Measurements from ENCODE around the gene M6PR. TPM values are rescaled to one million over a fixed set of nuclear protein-coding genes. Genes with fewer than 3 reads are reported as not detected.
"Not testable (repeated sequence)": the region's sequence is repeated elsewhere in the genome, so short reads cannot be mapped to it uniquely, and the experiment has no call there.

M6PR gene
- total and polyA plus RNA-seq, 5 donors from 2014 or later = 132 to 272 (median 255) TPM

DNA sequence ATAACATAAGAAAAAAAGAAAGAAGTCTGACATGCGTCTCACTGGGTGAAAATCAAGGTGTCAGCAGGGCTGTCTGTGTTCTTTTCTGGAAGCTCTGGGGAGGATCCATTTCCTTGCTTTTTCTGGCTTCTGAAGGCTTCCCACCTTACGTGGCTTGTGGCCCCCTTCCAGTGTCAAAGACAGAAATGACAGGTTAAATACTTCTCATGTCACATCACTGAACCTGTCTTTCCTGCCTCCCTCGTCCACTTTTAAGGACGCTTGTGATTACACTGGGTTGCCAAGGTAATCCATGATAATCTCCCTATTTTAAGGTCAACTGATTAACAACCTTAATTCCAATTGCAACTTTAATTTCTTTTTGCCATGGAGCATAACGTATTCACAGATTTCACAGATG is 39.7 kb downstream of the M6PR start:
- Mint-ChIP-seq H3K9me3 (no peaks in the 10 kb centered on the region), H3K4me1 (peaks cover 0 to 18% (median 13%) of the 10 kb centered on the region in 4 donors), H3K36me3 (no peaks in the 10 kb centered on the region), H3K27me3 (peaks cover 3% of the 10 kb centered on the region), H3K4me3 (no peak overlapping the region), H3K27ac (peak overlapping the region in 1 of 3 donors; percentile 2)
- Histone ChIP-seq H3K27me3 (ENCODE audit: control insufficient read depth, insufficient read depth, low read length) (no peaks in the 10 kb centered on the region), H3K9me3 (ENCODE audit: control insufficient read depth in 2 of 2, low read length in 2 of 2) (no peaks in the 10 kb centered on the region), H3K4me1 (ENCODE audit: control insufficient read depth, insufficient read depth, low read length, poor library complexity, severe bottlenecking) (peaks cover 11% of the 10 kb centered on the region), H3K27ac (ENCODE audit: insufficient read depth, low read length, poor library complexity, severe bottlenecking) (no peak overlapping the region), H3K36me3 (ENCODE audit: control insufficient read depth, insufficient read depth, low read length) (no peaks in the 10 kb centered on the region), H3K4me3 (ENCODE audit: low read depth, low read length) (no peak overlapping the region)
- ATAC-seq (ENCODE audit: low read depth in 2 of 2) (no peak), DNase-seq (no peak)

DNA sequence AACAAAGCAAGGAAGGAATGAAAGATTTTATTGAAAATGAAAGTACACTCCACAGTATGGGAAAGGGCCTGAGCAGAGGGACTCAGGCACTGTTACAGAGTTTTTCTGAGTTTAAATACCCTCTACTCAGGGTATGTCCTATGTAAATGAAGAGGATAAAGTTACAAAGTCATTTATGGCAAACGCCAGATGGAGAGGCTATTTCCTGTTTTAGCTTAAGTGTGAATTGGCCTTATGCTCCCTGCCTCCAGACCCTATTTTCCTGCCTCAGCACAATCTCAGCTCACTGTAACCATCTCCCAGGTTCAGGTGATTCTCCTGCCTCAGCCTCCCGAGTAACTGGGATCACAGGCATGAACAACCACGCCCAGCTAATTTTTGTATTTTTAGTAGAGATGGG is 41.9 kb downstream of the M6PR start:
- H3K36me3 Mint-ChIP-seq = no peaks in the 10 kb centered on the region
- Histone ChIP-seq H3K9me3 (ENCODE audit: control insufficient read depth in 2 of 2, low read length in 2 of 2) (no peaks in the 10 kb centered on the region), H3K36me3 (ENCODE audit: control insufficient read depth, insufficient read depth, low read length) (no peaks in the 10 kb centered on the region), H3K4me3 (ENCODE audit: low read depth, low read length) (no peak overlapping the region), H3K4me1 (ENCODE audit: control insufficient read depth, insufficient read depth, low read length, poor library complexity, severe bottlenecking) (peaks cover under 1% of the 10 kb centered on the region), H3K27ac (ENCODE audit: insufficient read depth, low read length, poor library complexity, severe bottlenecking) (no peak overlapping the region), H3K27me3 (ENCODE audit: control insufficient read depth, insufficient read depth, low read length) (no peaks in the 10 kb centered on the region)
- no peak overlapping the region for H3K4me3 Mint-ChIP-seq
- peaks cover 0 to 1% (median 0%) of the 10 kb centered on the region in 7 donors for H3K9me3 Mint-ChIP-seq
- H3K4me1 Mint-ChIP-seq = peaks cover 0 to 3% (median 1%) of the 10 kb centered on the region in 4 donors
- DNase-seq (no peak), ATAC-seq (ENCODE audit: low read depth in 2 of 2) (no peak)
- no peak overlapping the region for H3K27ac Mint-ChIP-seq
- H3K27me3 Mint-ChIP-seq = peaks cover 5% of the 10 kb centered on the region

DNA sequence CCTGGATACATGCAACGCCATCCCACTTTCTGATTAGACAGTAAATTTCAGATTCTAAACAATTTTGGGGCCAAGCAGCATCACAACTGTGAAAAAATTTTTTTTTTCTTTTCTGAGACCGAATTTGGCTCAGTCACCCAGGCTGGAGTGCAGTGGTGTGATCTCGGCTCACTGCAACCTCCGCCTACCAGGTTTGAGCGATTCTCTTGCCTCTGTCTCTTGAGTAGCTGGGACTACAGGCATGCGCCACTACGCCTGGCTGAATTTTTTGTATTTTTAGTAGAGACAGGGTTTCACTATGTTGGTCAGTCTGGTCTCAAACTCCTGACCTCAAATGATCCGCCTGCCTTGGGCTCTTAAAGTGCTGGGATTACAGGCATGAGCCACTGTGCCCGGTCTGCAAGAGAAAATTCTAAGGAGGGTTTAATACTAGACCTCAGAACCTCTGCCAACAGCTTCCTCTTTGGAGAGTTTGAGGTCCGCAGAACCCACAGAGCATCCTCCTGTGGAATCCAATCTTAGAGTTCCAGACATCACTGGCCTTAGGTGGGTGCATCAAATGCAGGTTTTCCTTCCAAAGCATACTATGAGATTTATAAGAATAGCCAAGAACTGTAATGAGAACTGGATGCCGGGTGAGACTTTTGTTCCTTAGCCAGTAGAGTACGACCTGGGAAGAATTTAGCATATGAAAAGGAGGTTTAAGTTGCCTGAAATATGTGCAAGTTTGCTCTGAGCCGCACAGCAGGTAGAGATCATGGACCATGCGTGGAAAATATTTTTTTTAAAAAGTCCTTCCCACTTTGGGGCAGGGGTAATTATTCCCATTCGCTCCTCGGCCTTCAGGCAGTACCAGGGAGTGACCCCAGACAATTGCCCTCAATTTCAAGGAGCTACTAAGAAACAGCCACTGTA is 42.9 kb downstream of the M6PR start:
- Mint-ChIP-seq H3K9me3 (peaks cover 0 to 2% (median 0%) of the 10 kb centered on the region in 7 donors), H3K27me3 (peaks cover 5% of the 10 kb centered on the region), H3K4me1 (peaks cover 0 to under 1% (median 0%) of the 10 kb centered on the region in 4 donors), H3K27ac (no peak overlapping the region), H3K4me3 (no peak overlapping the region), H3K36me3 (no peaks in the 10 kb centered on the region)
- H3K4me1 ChIP-seq (ENCODE audit: control insufficient read depth, insufficient read depth, low read length, poor library complexity, severe bottlenecking) = no peaks in the 10 kb centered on the region
- no peak overlapping the region for H3K27ac ChIP-seq (ENCODE audit: insufficient read depth, low read length, poor library complexity, severe bottlenecking)
- no peak overlapping the region for H3K4me3 ChIP-seq (ENCODE audit: low read depth, low read length)
- no peak for DNase-seq
- no peak for ATAC-seq (ENCODE audit: low read depth in 2 of 2)
- no peaks in the 10 kb centered on the region for H3K27me3 ChIP-seq (ENCODE audit: control insufficient read depth, insufficient read depth, low read length)
- H3K36me3 ChIP-seq (ENCODE audit: control insufficient read depth, insufficient read depth, low read length) = no peaks in the 10 kb centered on the region
- H3K9me3 ChIP-seq (ENCODE audit: control insufficient read depth in 2 of 2, low read length in 2 of 2) = no peaks in the 10 kb centered on the region

DNA sequence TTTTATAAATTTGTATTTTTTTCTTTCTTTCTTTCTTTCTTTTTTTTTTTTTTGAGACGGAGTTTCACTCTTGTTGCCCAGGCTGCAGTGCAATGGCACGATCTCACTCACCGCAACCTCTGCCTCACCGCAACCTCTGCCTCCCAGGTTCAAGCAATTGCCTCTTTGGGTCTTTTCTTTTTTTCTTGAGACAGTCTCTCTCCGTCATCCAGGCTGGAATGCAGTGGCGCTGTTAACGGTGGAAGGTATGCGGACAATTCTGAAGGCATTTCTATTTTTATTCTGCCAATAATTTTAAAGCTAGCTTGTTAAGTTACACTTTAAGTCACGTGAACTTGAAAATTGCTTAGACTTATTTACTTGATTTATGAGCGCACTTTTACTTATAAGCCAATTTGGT is 43.9 kb downstream of the M6PR start:
- Histone ChIP-seq H3K4me1 (ENCODE audit: control insufficient read depth, insufficient read depth, low read length, poor library complexity, severe bottlenecking) (no peaks in the 10 kb centered on the region), H3K27ac (ENCODE audit: insufficient read depth, low read length, poor library complexity, severe bottlenecking) (no peak overlapping the region), H3K27me3 (ENCODE audit: control insufficient read depth, insufficient read depth, low read length) (no peaks in the 10 kb centered on the region), H3K36me3 (ENCODE audit: control insufficient read depth, insufficient read depth, low read length) (no peaks in the 10 kb centered on the region), H3K4me3 (ENCODE audit: low read depth, low read length) (no peak overlapping the region), H3K9me3 (ENCODE audit: control insufficient read depth in 2 of 2, low read length in 2 of 2) (no peaks in the 10 kb centered on the region)
- H3K4me3 Mint-ChIP-seq = no peak overlapping the region
- peaks cover 0 to 2% (median 0%) of the 10 kb centered on the region in 7 donors for H3K9me3 Mint-ChIP-seq
- H3K4me1 Mint-ChIP-seq = no peaks in the 10 kb centered on the region
- H3K36me3 Mint-ChIP-seq = no peaks in the 10 kb centered on the region
- no peak overlapping the region for H3K27ac Mint-ChIP-seq
- H3K27me3 Mint-ChIP-seq = peaks cover 5% of the 10 kb centered on the region
- DNase-seq (no peak), ATAC-seq (ENCODE audit: low read depth in 2 of 2) (no peak)

DNA sequence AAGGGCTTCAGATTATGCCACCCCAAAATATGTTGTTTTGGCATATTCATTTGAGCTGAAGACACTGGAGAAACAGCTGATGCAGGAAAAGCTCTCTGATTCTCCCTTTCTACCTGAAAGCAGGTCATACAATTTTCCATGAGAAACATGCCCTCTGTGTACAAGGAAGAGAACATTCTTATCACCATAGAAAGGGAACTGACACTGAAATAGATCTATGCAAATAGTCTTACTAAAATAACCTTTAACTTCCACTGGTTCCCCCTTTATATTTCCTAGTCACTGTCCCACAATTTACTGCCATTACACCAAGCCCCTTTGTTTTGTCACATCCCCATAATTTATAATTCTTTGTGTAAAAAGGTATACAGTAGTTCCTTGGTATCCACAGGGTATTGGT is 44.8 kb downstream of the M6PR start:
- no peak overlapping the region for H3K27ac ChIP-seq (ENCODE audit: insufficient read depth, low read length, poor library complexity, severe bottlenecking)
- Mint-ChIP-seq H3K4me1 (no peaks in the 10 kb centered on the region), H3K27ac (no peak overlapping the region), H3K36me3 (no peaks in the 10 kb centered on the region), H3K9me3 (peaks cover 0 to 2% (median 0%) of the 10 kb centered on the region in 7 donors), H3K27me3 (peaks cover 5% of the 10 kb centered on the region), H3K4me3 (no peak overlapping the region)
- no peaks in the 10 kb centered on the region for H3K9me3 ChIP-seq (ENCODE audit: control insufficient read depth in 2 of 2, low read length in 2 of 2)
- no peak overlapping the region for H3K4me3 ChIP-seq (ENCODE audit: low read depth, low read length)
- ATAC-seq (ENCODE audit: low read depth in 2 of 2) (no peak), DNase-seq (no peak)
- H3K4me1 ChIP-seq (ENCODE audit: control insufficient read depth, insufficient read depth, low read length, poor library complexity, severe bottlenecking) = no peaks in the 10 kb centered on the region
- no peaks in the 10 kb centered on the region for H3K27me3 ChIP-seq (ENCODE audit: control insufficient read depth, insufficient read depth, low read length)
- H3K36me3 ChIP-seq (ENCODE audit: control insufficient read depth, insufficient read depth, low read length) = no peaks in the 10 kb centered on the region

DNA sequence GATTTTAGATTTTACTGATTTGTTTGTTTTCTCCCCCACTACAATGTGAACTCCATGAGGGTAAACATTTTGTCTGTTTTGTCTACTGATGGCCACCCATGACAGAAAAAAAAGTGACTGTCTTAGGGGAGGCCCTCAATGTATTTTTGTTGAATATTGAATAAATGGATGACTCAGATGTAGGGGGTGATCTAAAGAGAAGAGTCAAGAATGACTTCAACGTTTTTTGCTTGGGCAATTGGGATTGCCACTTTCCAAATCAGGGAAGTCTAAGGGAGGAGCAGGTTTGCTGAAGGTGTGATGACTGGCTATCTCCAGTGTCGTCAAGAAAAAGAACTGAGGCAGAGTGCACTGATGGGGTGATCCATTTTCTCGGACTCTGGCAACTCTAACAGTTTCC is 45.8 kb downstream of the M6PR start:
- Histone ChIP-seq H3K36me3 (ENCODE audit: control insufficient read depth, insufficient read depth, low read length) (no peaks in the 10 kb centered on the region), H3K4me1 (ENCODE audit: control insufficient read depth, insufficient read depth, low read length, poor library complexity, severe bottlenecking) (no peaks in the 10 kb centered on the region), H3K9me3 (ENCODE audit: control insufficient read depth in 2 of 2, low read length in 2 of 2) (no peaks in the 10 kb centered on the region), H3K27ac (ENCODE audit: insufficient read depth, low read length, poor library complexity, severe bottlenecking) (no peak overlapping the region), H3K27me3 (ENCODE audit: control insufficient read depth, insufficient read depth, low read length) (no peaks in the 10 kb centered on the region), H3K4me3 (ENCODE audit: low read depth, low read length) (no peak overlapping the region)
- no peaks in the 10 kb centered on the region for H3K4me1 Mint-ChIP-seq
- peaks cover 0 to 2% (median 0%) of the 10 kb centered on the region in 7 donors for H3K9me3 Mint-ChIP-seq
- H3K36me3 Mint-ChIP-seq = no peaks in the 10 kb centered on the region
- H3K27ac Mint-ChIP-seq = no peak overlapping the region
- ATAC-seq (ENCODE audit: low read depth in 2 of 2) (no peak), DNase-seq (no peak)
- H3K27me3 Mint-ChIP-seq = peaks cover 9% of the 10 kb centered on the region
- H3K4me3 Mint-ChIP-seq = no peak overlapping the region

DNA sequence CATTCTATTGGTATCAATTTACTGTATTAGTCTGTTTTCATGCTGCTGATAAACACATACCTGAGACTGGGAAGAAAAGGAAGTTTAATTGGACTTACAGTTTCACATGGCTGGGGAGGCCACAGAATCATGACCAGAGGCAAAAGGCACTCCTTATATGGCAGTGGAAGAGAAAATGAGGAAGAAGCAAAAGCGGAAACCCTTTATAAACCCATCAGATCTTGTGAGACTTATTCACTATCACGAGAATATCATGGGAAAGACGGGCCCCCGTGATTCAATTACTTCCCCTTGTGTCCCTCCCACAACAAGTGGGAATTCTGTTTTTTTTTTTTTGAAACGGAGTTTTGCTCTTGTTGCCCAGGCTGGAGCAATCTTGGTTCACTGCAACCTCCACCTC is 46.7 kb downstream of the M6PR start:
- not testable (repeated sequence) for DNase-seq, H3K27me3 Mint-ChIP-seq, H3K36me3 Mint-ChIP-seq

DNA sequence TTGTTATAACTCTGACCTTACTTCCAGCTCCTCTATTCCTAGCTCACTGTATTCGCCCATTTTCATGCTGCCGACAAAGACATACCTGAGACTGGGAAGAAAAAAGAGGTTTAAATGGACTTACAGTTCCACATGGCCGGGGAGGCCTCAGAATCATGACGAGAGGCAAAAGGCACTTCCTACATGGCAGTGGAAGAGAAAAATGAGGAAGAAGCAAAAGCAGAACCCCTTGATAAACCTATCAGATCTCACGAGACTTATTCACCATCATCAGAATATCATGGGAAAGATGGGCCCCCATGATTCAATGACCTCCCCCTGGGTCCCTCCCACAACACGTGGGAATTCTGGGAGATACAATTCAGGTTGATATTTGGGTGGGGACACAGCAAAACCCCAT is 49.6 kb downstream of the M6PR start:
- Mint-ChIP-seq H3K4me1 (no peaks in the 10 kb centered on the region), H3K27ac (peak overlapping the region in 1 of 3 donors; percentile 68), H3K9me3 (peaks cover 0 to 2% (median 0%) of the 10 kb centered on the region in 7 donors), H3K27me3 (peaks cover 9% of the 10 kb centered on the region), H3K4me3 (no peak overlapping the region), H3K36me3 (no peaks in the 10 kb centered on the region)
- H3K4me3 ChIP-seq (ENCODE audit: low read depth, low read length) = no peak overlapping the region
- no peaks in the 10 kb centered on the region for H3K9me3 ChIP-seq (ENCODE audit: control insufficient read depth in 2 of 2, low read length in 2 of 2)
- no peaks in the 10 kb centered on the region for H3K4me1 ChIP-seq (ENCODE audit: control insufficient read depth, insufficient read depth, low read length, poor library complexity, severe bottlenecking)
- DNase-seq = no peak
- ATAC-seq (ENCODE audit: low read depth in 2 of 2) = no peak
- no peaks in the 10 kb centered on the region for H3K27me3 ChIP-seq (ENCODE audit: control insufficient read depth, insufficient read depth, low read length)
- no peaks in the 10 kb centered on the region for H3K36me3 ChIP-seq (ENCODE audit: control insufficient read depth, insufficient read depth, low read length)
- H3K27ac ChIP-seq (ENCODE audit: insufficient read depth, low read length, poor library complexity, severe bottlenecking) = no peak overlapping the region

More for the DNA sequence above, 46.7 kb downstream of the M6PR start:
- H3K9me3 Mint-ChIP-seq; H3K27ac ChIP-seq (ENCODE audit: insufficient read depth, low read length, poor library complexity, severe bottlenecking); H3K27me3 ChIP-seq (ENCODE audit: control insufficient read depth, insufficient read depth, low read length); H3K4me3 Mint-ChIP-seq; H3K4me3 ChIP-seq (ENCODE audit: low read depth, low read length); ATAC-seq (ENCODE audit: low read depth in 2 of 2); H3K4me1 Mint-ChIP-seq; H3K9me3 ChIP-seq (ENCODE audit: control insufficient read depth in 2 of 2, low read length in 2 of 2); H3K27ac Mint-ChIP-seq; H3K4me1 ChIP-seq (ENCODE audit: control insufficient read depth, insufficient read depth, low read length, poor library complexity, severe bottlenecking); H3K36me3 ChIP-seq (ENCODE audit: control insufficient read depth, insufficient read depth, low read length): not testable (repeated sequence)
